Epidermal melanocyte (primary cell): ENCODE results near the gene MOCS1.

ENCODE experiments used
- DNase-seq: peaks from one replicate; pipeline ENCODE4 v3.0.0; 2011; ENCODE audit warnings: low spot score; ENCODE audit not compliant: insufficient read length

Gene MOCS1

GRCh38 chr6:39950125-39950720 is 16.0 kb upstream of the MOCS1 start:
- DNase-seq, result no peak

- no peak for DNase-seq
Observed at GRCh38 chr6:39948199-39948791, 14.0 kb upstream of the MOCS1 start.

GRCh38 chr6:39947611-39948068 is 13.4 kb upstream of the MOCS1 start:
- DNase-seq, result no peak

- DNase-seq, result no peak
Observed at GRCh38 chr6:39945626-39946025, 11.4 kb upstream of the MOCS1 start.

- DNase-seq, result no peak
Observed at GRCh38 chr6:39942903-39943580, 8.8 kb upstream of the MOCS1 start.

GRCh38 chr6:39941820-39942219 is 7.6 kb upstream of the MOCS1 start:
- DNase-seq, result no peak

- DNase-seq, result no peak
Observed at GRCh38 chr6:39941138-39941537, 6.9 kb upstream of the MOCS1 start.

- no peak for DNase-seq
Observed at GRCh38 chr6:39938773-39939654, 4.8 kb upstream of the MOCS1 start.

GRCh38 chr6:39937686-39938333 is 3.5 kb upstream of the MOCS1 start:
- no peak for DNase-seq

- no peak for DNase-seq
Observed at GRCh38 chr6:39936857-39937256, 2.6 kb upstream of the MOCS1 start.

GRCh38 chr6:39935241-39935640 is 979 bp upstream of the MOCS1 start:
- no peak for DNase-seq

GRCh38 chr6:39933669-39934130 is 562 bp downstream of the MOCS1 start:
- DNase-seq, result no peak

GRCh38 chr6:39932386-39932910 is 1.8 kb downstream of the MOCS1 start:
- no peak for DNase-seq

- DNase-seq, result no peak
Observed at GRCh38 chr6:39931607-39932006, 2.7 kb downstream of the MOCS1 start.

- no peak for DNase-seq
Observed at GRCh38 chr6:39930540-39930939, 3.7 kb downstream of the MOCS1 start.

GRCh38 chr6:39929733-39930461 is 4.4 kb downstream of the MOCS1 start:
- DNase-seq, result no peak

GRCh38 chr6:39929039-39929732 is 5.1 kb downstream of the MOCS1 start:
- no peak for DNase-seq

- no peak for DNase-seq
Observed at GRCh38 chr6:39927159-39927558, 7.1 kb downstream of the MOCS1 start.

- DNase-seq, result no peak
Observed at GRCh38 chr6:39926668-39927067, 7.6 kb downstream of the MOCS1 start.

- DNase-seq, result no peak
Observed at GRCh38 chr6:39925931-39926290, 8.4 kb downstream of the MOCS1 start.
